IMR-90 (cell line): Measurements from ENCODE around the gene RALGPS2. TPM values are rescaled to one million over a fixed set of nuclear protein-coding genes. Genes with fewer than 3 reads are reported as not detected.

ENCODE experiments used
- ATAC-seq: fragments of 200-7000 bp; cut with Tn5 transposase; 2 replicates; pipeline ENCODE4 v1.9.1; 2020; ENCODE audit warnings: low read depth, mild to moderate bottlenecking, moderate library complexity
- BruUV-seq: library from RNA; stranded (reverse); fragments of 400-500 nt; replicated peaks from 2 replicates; lab custom pipeline; 2021; lab: Mats Ljungman, UMichigan
- CTCF ChIA-PET: fragments of 300-600 bp; formaldehyde crosslinking; extraction: SDS; loops from one replicate; lab custom pipeline; 2021; ENCODE audit warnings: antibody characterized with exemption; lab: Yijun Ruan, JAX
- POLR2A ChIA-PET: fragments of 300-600 bp; sonication (Branson Sonifier 250); formaldehyde crosslinking; loops from one replicate; lab custom pipeline; 2022; ENCODE audit warnings: antibody characterized with exemption; ENCODE audit not compliant: unreplicated experiment; lab: Charles Lee
- DNase-seq: peaks from one replicate; pipeline ENCODE4 v3.0.0; 2013
- H2AFZ ChIP-seq: replicated peaks from 2 replicates; pipeline ENCODE3; 2013; ENCODE audit warnings: low read length, mild to moderate bottlenecking; ENCODE audit not compliant: poor library complexity
- H2AK5ac ChIP-seq: 2 replicates; pipeline ENCODE4 v1.6.1; 2013; ENCODE audit warnings: low read depth, low read length, inconsistent platforms
- H2AK9ac ChIP-seq: replicated peaks from 2 replicates; pipeline ENCODE3; 2013; ENCODE audit warnings: mild to moderate bottlenecking, low read depth, low read length, moderate library complexity; ENCODE audit not compliant: poor library complexity
- H2BK120ac ChIP-seq: 2 replicates; pipeline ENCODE4 v1.6.1; 2013; ENCODE audit warnings: low read depth, low read length, inconsistent platforms
- H2BK15ac ChIP-seq: 3 replicates; pipeline ENCODE4 v1.6.1; 2013; ENCODE audit warnings: low read depth, low read length, inconsistent platforms
- H2BK20ac ChIP-seq: 2 replicates; pipeline ENCODE4 v1.6.1; 2013; ENCODE audit warnings: low read depth, mild to moderate bottlenecking, inconsistent platforms, low read length, moderate library complexity
- H2BK5ac ChIP-seq: 2 replicates; pipeline ENCODE4 v1.6.1; 2013; ENCODE audit warnings: mild to moderate bottlenecking, low read depth, low read length, inconsistent platforms; ENCODE audit not compliant: poor library complexity, severe bottlenecking
- H3K14ac ChIP-seq: replicated peaks from 2 replicates; pipeline ENCODE4 v1.6.1; 2013; ENCODE audit warnings: low read depth, low read length, inconsistent platforms
- H3K18ac ChIP-seq: 2 replicates; pipeline ENCODE4 v1.6.1; 2013; ENCODE audit warnings: low read depth, low read length, control low read depth
- H3K23ac ChIP-seq: 2 replicates; pipeline ENCODE4 v1.6.1; 2013; ENCODE audit warnings: low read depth, low read length, inconsistent platforms
- H3K27ac ChIP-seq: 2 replicates; pipeline ENCODE4 v1.5.1; 2013; ENCODE audit warnings: mild to moderate bottlenecking, control low read depth, low read length; ENCODE audit not compliant: insufficient read depth
- H3K27me3 ChIP-seq: 2 replicates; pipeline ENCODE4 v1.6.1; 2013; ENCODE audit warnings: low read length; ENCODE audit not compliant: control insufficient read depth, insufficient read depth
- H3K36me3 ChIP-seq: 2 replicates; pipeline ENCODE4 v1.6.1; 2013; ENCODE audit warnings: low read length, mixed read lengths; ENCODE audit not compliant: control insufficient read depth, insufficient read depth
- H3K4ac ChIP-seq: 2 replicates; pipeline ENCODE4 v1.6.1; 2013; ENCODE audit warnings: low read depth, low read length, inconsistent platforms
- H3K4me1 ChIP-seq: 2 replicates; pipeline ENCODE4 v1.6.1; 2013; ENCODE audit warnings: low read length, mixed read lengths; ENCODE audit not compliant: control insufficient read depth, insufficient read depth
- H3K4me2 ChIP-seq: 2 replicates; pipeline ENCODE4 v1.6.1; 2013; ENCODE audit warnings: low read depth, mild to moderate bottlenecking, control low read depth, low read length, moderate library complexity
- H3K4me3 ChIP-seq: 2 replicates; pipeline ENCODE4 v1.5.1; 2013; ENCODE audit warnings: low read depth, mild to moderate bottlenecking, control low read depth, low read length, moderate library complexity; ENCODE audit not compliant: insufficient read depth
- H3K56ac ChIP-seq: 2 replicates; pipeline ENCODE4 v1.6.1; 2013; ENCODE audit warnings: low read length, inconsistent platforms; ENCODE audit not compliant: insufficient read depth; ENCODE audit errors: extremely low read depth
- H3K79me1 ChIP-seq, 2 experiments: 2 replicates each; pipeline ENCODE4 v1.6.1; 2013; ENCODE audit warnings: low read length in 2 of 2, inconsistent platforms in 1 of 2, low read depth in 1 of 2
- H3K9ac ChIP-seq: 2 replicates; pipeline ENCODE4 v1.6.1; 2013; ENCODE audit warnings: low read depth, low read length, control low read depth
- H3K9me1 ChIP-seq: 2 replicates; pipeline ENCODE4 v1.6.1; 2013; ENCODE audit warnings: low read length, inconsistent platforms; ENCODE audit not compliant: insufficient read depth
- H3K9me3 ChIP-seq: 2 replicates; pipeline ENCODE4 v1.6.1; 2013; ENCODE audit warnings: low read length; ENCODE audit not compliant: control insufficient read depth, insufficient read depth
- H4K20me1 ChIP-seq: 2 replicates; pipeline ENCODE4 v1.6.1; 2013; ENCODE audit warnings: low read length, inconsistent platforms; ENCODE audit not compliant: insufficient read depth
- H4K5ac ChIP-seq: 2 replicates; pipeline ENCODE4 v1.6.1; 2013; ENCODE audit warnings: mild to moderate bottlenecking, low read depth, low read length, control low read depth
- H4K8ac ChIP-seq, 2 experiments: 2 replicates each; pipeline ENCODE4 v1.6.1; 2013; ENCODE audit warnings: low read depth in 2 of 2, low read length in 2 of 2, control low read depth in 1 of 2, inconsistent platforms in 1 of 2
- H4K91ac ChIP-seq: 2 replicates; pipeline ENCODE4 v1.6.1; 2013; ENCODE audit warnings: low read depth, low read length, inconsistent platforms; ENCODE audit not compliant: insufficient read depth
- BHLHE40 ChIP-seq: fragments of 150-350 bp; IDR thresholded peaks from 2 replicates; pipeline ENCODE4 v1.6.1; 2016; ENCODE audit warnings: mild to moderate bottlenecking, low read depth, low read length
- CHD1 ChIP-seq: IDR thresholded peaks from 2 replicates; pipeline ENCODE4 v1.6.1; 2012; ENCODE audit warnings: low read depth, low read length, improper control_type of control experiment
- RFX5 ChIP-seq: IDR thresholded peaks from 2 replicates; pipeline ENCODE4 v1.8.0; 2012; ENCODE audit warnings: low read depth, mild to moderate bottlenecking, low read length, moderate library complexity
- dilution Hi-C: fragments of 300-500 bp; cut with HindIII; formaldehyde crosslinking; loops from one replicate; pipeline ENCODE4 v1.14.3; 2018; ENCODE audit warnings: low sequenced_read_pairs; ENCODE audit not compliant: unreplicated experiment
- in situ Hi-C: fragments of 300-500 bp; cut with MboI; formaldehyde crosslinking; loops from 3 replicates; pipeline ENCODE4 v1.14.3; 2019; ENCODE audit warnings: low sequenced_read_pairs, inconsistent platforms, mixed read lengths
- intact Hi-C: fragments of 100-400 bp; cut with micrococcal nuclease; formaldehyde crosslinking; loops from 2 replicates; pipeline ENCODE4 v1.10.0; 2022
- polyA plus RNA-seq, 3 experiments: library from polyadenylated mRNA; depleted of rRNA; stranded (reverse); fragments of >200 nt; gene quantifications; 2 replicates each; pipeline ENCODE4 v1.2.3, GENCODE V29; 2012; ENCODE audit warnings: low replicate concordance in 1 of 3
- total RNA-seq: library from RNA; depleted of rRNA; stranded (reverse); fragments of >200 nt; gene quantifications from 2 replicates; pipeline ENCODE4 v1.2.3, GENCODE V29; 2012

RALGPS2 gene
- total and polyA plus RNA-seq, 2 of the 4 experiments (the other 2 are of a cell fraction): 13.8 to 148 TPM

- TF ChIP-seq RFX5 (no peak), CHD1 (no peak), BHLHE40 (no peak)
- Histone ChIP-seq H2AK5ac (no peak overlapping the region), H3K14ac (no peak overlapping the region), H2BK120ac (no peak overlapping the region), H2BK5ac (no peak overlapping the region), H3K9ac (no peak overlapping the region), H3K4me1 (peaks cover 5% of the 10 kb centered on the region), H3K4me3 (no peak overlapping the region), H3K4me2 (no peak overlapping the region), H3K56ac (no peak overlapping the region), H3K9me3 (no peaks in the 10 kb centered on the region), H2AK9ac (no peak overlapping the region), H4K8ac (no peak overlapping the region), H2AFZ (no peak overlapping the region), H4K5ac (no peak overlapping the region), H3K4ac (no peak overlapping the region), H3K9me1 (no peaks in the 10 kb centered on the region; the same call in 1 of the 2 replicates), H3K23ac (no peak overlapping the region), H4K91ac (no peak overlapping the region), H3K27ac (no peak overlapping the region), H4K20me1 (no peaks in the 10 kb centered on the region), H3K36me3 (peaks cover 3% of the 10 kb centered on the region; the same call in 1 of the 2 replicates), H3K79me1 (peaks cover 3 to 4% of the 10 kb centered on the region in 2 experiments; a peak in 2 of 4 replicates), H3K27me3 (no peaks in the 10 kb centered on the region), H2BK15ac (no peak overlapping the region), H3K18ac (no peak overlapping the region), H2BK20ac (no peak overlapping the region)
- no peak for ATAC-seq
- no TSS peak for BruUV-seq
- intact Hi-C loops: no loop called here
- dilution Hi-C loops: no loop called here
- in situ Hi-C loops: no loop called here
- ChIA-PET POLR2A (no interaction called here), CTCF (no interaction called here)
- DNase-seq: no peak
These were observed 146.7 kb downstream of the RALGPS2 start for GRCh38 chr1:178871551-178872320.
